Measurements from ENCODE around the gene FBXO33. TPM values are rescaled to one million over a fixed set of nuclear protein-coding genes. Genes with fewer than 3 reads are reported as not detected.

The FBXO33 gene
- total RNA-seq, 1 experiment from 2014 or later = 8.8 TPM

GRCh38 chr14:39393289-39393688 is 38.9 kb downstream of the FBXO33 start:
- Histone ChIP-seq H3T11ph (ENCODE audit: low read length) (no peak overlapping the region), H3K9me3 (ENCODE audit: control insufficient read depth, low read depth, low read length) (no peaks in the 10 kb centered on the region), H4K91ac (ENCODE audit: insufficient read length, low read depth, low read length) (no peak overlapping the region), H3K9ac (ENCODE audit: extremely low read depth, insufficient read length, low read length) (no peak overlapping the region), H3K23ac (ENCODE audit: insufficient read length, low read depth, low read length) (no peak overlapping the region), H3K23me2 (ENCODE audit: insufficient read length, low read depth, low read length, poor library complexity, severe bottlenecking) (no peaks in the 10 kb centered on the region), H3K27ac (ENCODE audit: insufficient read length, low read depth, low read length) (no peak overlapping the region), H2BK20ac (ENCODE audit: low read depth, low read length, poor library complexity, severe bottlenecking) (no peak overlapping the region), H4K5ac (ENCODE audit: insufficient read length, low read depth, low read length) (no peak overlapping the region), H3K18ac (ENCODE audit: insufficient read length, low read depth, low read length) (no peak overlapping the region), H4K20me1 (ENCODE audit: control insufficient read depth, insufficient read depth, insufficient read length) (no peaks in the 10 kb centered on the region), H3K4me1 (ENCODE audit: insufficient read depth, low read length) (no peaks in the 10 kb centered on the region), H3K79me1 (ENCODE audit: insufficient read depth, low read depth, low read length, poor library complexity, severe bottlenecking) (no peaks in the 10 kb centered on the region), H3K4me2 (ENCODE audit: insufficient read depth, insufficient read length, low read length) (no peak overlapping the region), H3K4ac (ENCODE audit: low read depth, low read length) (no peak overlapping the region), H3K56ac (ENCODE audit: insufficient read length, low read depth, low read length) (no peak overlapping the region), H2AK5ac (ENCODE audit: insufficient read length, low read length) (no peak overlapping the region), H2BK15ac (ENCODE audit: low read depth, low read length) (no peak overlapping the region), H2BK120ac (ENCODE audit: low read depth, low read length, poor library complexity, severe bottlenecking) (no peak overlapping the region), H2BK12ac (ENCODE audit: insufficient read length, low read depth, low read length) (no peak overlapping the region), H3K27me3 (ENCODE audit: insufficient read depth, low read length) (no peaks in the 10 kb centered on the region), H2AFZ (ENCODE audit: low read length) (no peak overlapping the region), H3K14ac (ENCODE audit: insufficient read depth, low read length) (no peak overlapping the region), H4K8ac (replicated peaks; ENCODE audit: insufficient read length, low read depth, low read length) (no peak overlapping the region), H3K79me2 (ENCODE audit: insufficient read depth, low read length) (no peaks in the 10 kb centered on the region), H2BK5ac (ENCODE audit: insufficient read length, low read length) (no peak overlapping the region)
- no peaks in the 10 kb centered on the region for H3K9me3 Mint-ChIP-seq
- H3K27me3 Mint-ChIP-seq (ENCODE audit: low read depth) = no peaks in the 10 kb centered on the region
- H3K4me3 Mint-ChIP-seq = no peak overlapping the region
- TF ChIP-seq, protein P1, sequence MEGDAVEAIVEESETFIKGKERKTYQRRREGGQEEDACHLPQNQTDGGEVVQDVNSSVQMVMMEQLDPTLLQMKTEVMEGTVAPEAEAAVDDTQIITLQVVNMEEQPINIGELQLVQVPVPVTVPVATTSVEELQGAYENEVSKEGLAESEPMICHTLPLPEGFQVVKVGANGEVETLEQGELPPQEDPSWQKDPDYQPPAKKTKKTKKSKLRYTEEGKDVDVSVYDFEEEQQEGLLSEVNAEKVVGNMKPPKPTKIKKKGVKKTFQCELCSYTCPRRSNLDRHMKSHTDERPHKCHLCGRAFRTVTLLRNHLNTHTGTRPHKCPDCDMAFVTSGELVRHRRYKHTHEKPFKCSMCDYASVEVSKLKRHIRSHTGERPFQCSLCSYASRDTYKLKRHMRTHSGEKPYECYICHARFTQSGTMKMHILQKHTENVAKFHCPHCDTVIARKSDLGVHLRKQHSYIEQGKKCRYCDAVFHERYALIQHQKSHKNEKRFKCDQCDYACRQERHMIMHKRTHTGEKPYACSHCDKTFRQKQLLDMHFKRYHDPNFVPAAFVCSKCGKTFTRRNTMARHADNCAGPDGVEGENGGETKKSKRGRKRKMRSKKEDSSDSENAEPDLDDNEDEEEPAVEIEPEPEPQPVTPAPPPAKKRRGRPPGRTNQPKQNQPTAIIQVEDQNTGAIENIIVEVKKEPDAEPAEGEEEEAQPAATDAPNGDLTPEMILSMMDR (conservative IDR thresholded peaks at IDR 0.05) = no peak
- H3K36me3 Mint-ChIP-seq (ENCODE audit: insufficient read depth in 1 of 3, low read depth in 3 of 3) = peaks cover 0 to 2% (median 0%) of the 10 kb centered on the region in 3 experiments; a peak in 1 of 7 replicates
- no CpG with 5 or more reads among the region's 1 CpG for WGBS (ENCODE audit: extremely low coverage, insufficient read length, low lambda C conversion rate)
- no peak for DNase-seq
- no peak overlapping the region for H3K27ac Mint-ChIP-seq
- peaks cover 2% of the 10 kb centered on the region in 2 experiments; a peak in 2 of 4 replicates for H3K4me1 Mint-ChIP-seq

Measured in H9 (cell line).